Mammary epithelial cell (primary cell): ENCODE measurements around the gene SLC9B1.

ENCODE experiments used
- EZH2 ChIP-seq: IDR thresholded peaks from 2 replicates; pipeline ENCODE4 v1.6.1; 2012; ENCODE audit warnings: low read length, inconsistent platforms, borderline replicate concordance
- TF ChIP-seq, protein P1 (sequence below), 2 donors: IDR thresholded peaks in 1 of 2; conservative IDR thresholded peaks in 1 of 2; 2 replicates each; pipeline ENCODE4 v1.5.1; 2011 to 2012; ENCODE audit warnings: inconsistent platforms in 2 of 2, low read length in 2 of 2, mild to moderate bottlenecking in 2 of 2, control low read depth in 1 of 2, low read depth in 1 of 2; ENCODE audit not compliant: insufficient read depth in 1 of 2; ENCODE audit errors: extremely low read depth in 1 of 2

DNA sequence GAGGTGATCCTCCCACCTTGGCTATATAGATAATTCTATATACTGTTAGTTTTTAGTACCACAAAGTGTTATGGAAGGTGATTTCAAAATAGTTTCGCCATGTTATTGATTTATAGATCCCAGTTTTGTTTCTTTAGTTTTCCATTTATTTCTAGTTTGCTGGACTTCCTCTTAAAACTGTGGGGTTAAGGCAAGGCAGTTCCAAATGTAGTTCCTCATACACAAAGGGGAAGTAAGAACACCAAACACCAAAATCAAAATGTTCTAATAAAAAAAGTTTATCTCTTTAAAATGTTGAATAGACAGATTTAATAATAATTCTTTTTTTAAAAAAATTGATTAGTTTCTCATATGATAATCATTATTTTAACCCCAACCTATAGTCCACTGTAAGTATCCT, 157.5 kb downstream of the SLC9B1 start:
- TF ChIP-seq, protein P1, sequence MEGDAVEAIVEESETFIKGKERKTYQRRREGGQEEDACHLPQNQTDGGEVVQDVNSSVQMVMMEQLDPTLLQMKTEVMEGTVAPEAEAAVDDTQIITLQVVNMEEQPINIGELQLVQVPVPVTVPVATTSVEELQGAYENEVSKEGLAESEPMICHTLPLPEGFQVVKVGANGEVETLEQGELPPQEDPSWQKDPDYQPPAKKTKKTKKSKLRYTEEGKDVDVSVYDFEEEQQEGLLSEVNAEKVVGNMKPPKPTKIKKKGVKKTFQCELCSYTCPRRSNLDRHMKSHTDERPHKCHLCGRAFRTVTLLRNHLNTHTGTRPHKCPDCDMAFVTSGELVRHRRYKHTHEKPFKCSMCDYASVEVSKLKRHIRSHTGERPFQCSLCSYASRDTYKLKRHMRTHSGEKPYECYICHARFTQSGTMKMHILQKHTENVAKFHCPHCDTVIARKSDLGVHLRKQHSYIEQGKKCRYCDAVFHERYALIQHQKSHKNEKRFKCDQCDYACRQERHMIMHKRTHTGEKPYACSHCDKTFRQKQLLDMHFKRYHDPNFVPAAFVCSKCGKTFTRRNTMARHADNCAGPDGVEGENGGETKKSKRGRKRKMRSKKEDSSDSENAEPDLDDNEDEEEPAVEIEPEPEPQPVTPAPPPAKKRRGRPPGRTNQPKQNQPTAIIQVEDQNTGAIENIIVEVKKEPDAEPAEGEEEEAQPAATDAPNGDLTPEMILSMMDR (conservative IDR thresholded peaks at IDR 0.05 in 1 of 2, IDR thresholded peaks at IDR 0.05 in 1 of 2; ENCODE audit: extremely low read depth in 1 of 2, insufficient read depth in 1 of 2, low read depth in 1 of 2, low read length in 2 of 2): no peak
- TF ChIP-seq EZH2: no peak
